Measurements from ENCODE around the gene ZNF414.

Gene ZNF414

DNA sequence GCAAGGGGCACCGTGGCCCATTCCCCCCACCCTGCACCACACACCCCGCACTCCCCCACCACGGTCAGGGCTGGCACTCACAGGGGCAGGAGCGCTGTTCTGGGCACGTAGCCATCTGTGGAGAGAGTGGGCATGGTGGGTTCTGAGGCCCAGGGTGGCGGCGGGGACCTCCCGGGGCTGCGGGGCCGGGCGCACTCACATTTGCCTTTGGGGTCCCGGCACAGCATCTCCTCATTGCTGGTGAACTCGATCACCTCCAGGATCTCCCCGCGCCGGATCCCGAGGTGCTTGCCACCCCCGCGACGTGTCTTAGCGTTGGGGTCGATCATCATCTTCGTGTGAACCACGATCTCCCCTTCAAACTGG, 23.6 kb downstream of the ZNF414 start:
- DNase-seq (ENCODE audit: low spot score), result no peak

DNA sequence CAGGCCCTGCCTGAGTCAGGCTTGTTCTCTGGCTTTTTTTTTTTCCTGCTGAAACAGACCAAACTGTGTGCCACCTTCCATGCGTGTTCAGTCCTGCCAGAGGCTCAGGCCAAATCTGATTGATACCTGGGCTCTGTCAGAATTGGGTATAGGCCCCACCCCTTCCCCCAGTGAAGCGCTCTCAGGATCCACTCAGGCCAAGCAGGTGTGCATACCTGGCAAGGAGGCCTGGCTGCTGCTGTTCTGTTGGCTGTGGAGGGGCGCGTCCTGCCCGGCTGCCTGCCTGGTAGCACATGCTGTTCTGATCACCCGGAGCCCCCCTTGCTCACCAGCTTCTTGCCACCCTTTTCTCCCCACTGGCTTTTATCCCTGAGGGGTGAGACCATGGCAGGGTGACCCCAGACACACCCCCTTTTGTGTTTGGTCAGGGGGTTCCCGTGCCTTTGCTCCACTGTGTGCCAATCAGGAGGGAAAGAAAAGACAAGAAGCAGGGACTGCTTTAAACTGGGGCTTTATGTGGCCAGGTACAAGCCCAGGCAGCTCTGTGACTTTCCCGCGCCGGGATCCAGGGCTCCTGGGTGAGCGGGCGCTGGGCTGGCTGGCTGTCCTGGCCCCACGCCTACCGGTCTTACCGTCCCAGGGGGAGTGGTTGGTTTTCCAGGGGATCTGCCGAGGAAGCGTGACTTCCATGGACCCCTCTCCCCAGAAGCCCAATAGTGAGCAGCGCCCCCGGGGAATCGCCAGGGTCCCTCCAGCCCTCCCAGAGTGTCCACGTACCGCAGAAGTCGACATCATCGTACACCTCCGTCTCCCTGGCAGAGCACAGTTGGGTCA, 24.2 kb downstream of the ZNF414 start:
- DNase-seq (ENCODE audit: low spot score), result no peak

DNA sequence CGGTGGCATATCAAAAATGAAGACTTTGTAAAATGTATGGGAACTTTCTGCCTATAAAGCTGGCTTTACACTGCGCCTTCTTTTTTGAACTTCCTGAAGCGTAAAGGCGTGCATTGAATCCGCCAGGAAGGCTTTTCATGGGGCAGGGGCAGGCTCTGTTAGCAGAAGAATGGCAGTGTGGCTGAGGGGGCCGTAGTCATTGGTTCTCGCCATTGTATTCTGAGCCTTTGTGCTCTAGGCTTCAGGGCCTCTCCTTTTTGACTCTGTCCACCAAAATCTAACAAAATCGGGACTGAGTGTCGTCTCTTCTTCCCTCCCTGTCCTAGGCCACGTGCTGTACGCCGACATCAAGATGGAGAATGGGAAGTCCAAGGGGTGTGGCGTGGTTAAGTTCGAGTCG, 25.6 kb downstream of the ZNF414 start:
- no peak for DNase-seq (ENCODE audit: low spot score)

DNA sequence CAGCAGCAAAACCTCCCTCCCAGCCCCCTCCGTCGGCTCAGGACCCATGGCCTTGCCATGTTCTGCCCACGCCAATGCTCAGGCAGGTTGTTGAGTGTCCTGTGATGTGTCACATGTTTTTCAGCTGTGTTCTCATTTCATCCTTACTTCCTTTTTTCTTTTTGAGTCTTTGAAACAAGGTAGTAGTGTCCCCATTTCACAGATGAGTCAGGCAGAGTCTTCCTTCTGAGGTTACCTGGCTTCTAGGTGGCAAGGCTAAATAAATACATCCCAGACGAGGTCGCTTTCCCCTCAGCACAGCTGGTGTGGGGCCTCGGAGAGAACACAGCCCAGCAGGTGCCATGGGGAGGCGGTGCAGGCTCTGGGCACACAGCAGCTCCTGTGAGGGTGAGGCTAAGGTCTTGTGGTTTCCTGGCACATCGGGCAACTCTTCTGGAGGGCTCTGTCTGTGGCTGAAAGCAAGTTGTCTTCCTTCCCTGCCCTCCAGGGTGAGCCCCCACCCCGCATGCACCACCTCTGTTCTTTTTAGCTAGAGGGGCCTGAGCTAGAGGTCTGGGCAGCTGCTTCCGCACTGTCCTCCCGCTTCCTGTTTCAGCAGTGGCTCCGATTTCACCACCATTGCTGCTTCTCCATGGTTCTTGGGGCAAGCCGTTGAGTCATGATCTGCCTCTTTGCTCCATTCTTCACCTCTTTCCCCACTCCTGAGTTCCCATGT, 26.7 kb downstream of the ZNF414 start:
- DNase-seq (ENCODE audit: low spot score), result no peak

DNA sequence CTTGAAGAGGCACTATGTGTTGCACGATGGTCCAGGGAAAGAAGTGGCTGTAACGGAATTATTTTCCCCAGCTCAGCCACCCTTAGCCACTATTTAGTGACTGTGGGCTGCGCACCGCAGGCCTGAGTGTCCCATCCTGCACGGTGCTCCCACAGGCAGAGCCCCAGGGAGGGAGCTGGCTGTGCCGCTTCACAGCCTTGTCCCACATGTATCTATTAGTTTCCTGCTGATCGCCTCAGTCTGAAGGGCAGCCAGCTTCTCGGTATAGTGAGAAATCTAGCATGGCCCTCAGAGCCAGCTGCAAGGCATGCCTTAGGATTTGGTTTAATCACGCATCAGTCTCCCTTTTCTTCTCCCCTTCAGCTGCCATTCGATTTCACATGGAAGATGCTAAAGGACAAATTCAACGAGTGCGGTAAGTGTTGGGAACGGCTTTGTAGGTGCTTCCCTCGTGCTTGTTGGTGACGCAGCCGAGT, 27.3 kb downstream of the ZNF414 start:
- no peak for DNase-seq (ENCODE audit: low spot score)

DNA sequence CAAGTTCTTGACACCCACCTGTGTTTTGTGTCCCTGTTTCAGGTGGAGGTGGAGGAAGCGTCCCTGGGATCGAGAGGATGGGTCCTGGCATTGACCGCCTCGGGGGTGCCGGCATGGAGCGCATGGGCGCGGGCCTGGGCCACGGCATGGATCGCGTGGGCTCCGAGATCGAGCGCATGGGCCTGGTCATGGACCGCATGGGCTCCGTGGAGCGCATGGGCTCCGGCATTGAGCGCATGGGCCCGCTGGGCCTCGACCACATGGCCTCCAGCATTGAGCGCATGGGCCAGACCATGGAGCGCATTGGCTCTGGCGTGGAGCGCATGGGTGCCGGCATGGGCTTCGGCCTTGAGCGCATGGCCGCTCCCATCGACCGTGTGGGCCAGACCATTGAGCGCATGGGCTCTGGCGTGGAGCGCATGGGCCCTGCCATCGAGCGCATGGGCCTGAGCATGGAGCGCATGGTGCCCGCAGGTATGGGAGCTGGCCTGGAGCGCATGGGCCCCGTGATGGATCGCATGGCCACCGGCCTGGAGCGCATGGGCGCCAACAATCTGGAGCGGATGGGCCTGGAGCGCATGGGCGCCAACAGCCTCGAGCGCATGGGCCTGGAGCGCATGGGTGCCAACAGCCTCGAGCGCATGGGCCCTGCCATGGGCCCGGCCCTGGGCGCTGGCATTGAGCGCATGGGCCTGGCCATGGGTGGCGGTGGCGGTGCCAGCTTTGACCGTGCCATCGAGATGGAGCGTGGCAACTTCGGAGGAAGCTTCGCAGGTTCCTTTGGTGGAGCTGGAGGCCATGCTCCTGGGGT, 28.2 kb downstream of the ZNF414 start:
- DNase-seq (ENCODE audit: low spot score), result no peak

DNA sequence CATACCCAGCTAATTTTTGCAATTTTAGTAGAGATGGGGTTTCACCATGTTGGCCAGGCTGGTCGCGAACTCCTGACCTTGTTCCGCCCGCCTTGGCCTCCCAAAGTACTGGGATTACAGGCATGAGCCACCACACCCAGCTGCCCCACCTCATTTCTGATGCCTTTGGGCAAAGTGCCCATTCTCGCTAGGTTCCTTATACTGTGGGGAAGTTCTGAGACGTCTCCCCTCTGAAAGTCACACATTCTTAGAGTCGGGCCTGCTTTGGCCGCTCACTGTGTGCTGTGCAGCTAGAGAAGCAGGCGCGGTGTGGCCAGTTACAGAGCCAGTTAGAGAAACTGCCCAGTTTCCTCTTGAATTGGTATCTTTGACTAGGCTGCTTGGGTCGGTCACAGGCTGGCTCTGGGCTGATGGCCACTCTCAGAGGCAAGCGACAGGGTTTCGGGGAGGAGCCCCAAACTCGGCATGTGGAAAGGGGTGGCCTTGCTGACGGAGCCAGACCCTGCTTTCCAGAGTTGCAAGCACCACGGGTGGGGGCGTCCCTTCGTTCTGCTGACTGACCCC, 29.6 kb downstream of the ZNF414 start:
- no peak for DNase-seq (ENCODE audit: low spot score)

DNA sequence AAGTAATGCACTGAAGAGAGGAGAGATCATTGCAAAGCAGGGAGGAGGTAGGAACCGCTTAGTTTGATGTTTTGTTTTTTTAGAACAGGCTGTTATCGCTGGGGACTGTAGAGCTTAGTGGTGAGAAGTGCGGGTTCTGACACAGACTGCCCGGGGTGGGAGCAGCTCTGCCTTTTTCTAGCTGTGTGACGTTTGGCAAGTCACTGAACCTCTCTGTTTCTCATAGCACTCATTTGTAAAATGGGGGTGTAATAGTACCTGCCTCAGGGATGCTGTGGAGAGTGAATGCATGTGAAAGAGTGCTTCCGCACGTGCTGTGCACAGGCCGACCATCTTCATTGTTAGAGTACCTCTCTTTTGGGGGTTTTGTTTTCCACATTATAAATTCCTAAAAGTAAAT, 30.8 kb downstream of the ZNF414 start:
- no peak for DNase-seq (ENCODE audit: low spot score)

DNA sequence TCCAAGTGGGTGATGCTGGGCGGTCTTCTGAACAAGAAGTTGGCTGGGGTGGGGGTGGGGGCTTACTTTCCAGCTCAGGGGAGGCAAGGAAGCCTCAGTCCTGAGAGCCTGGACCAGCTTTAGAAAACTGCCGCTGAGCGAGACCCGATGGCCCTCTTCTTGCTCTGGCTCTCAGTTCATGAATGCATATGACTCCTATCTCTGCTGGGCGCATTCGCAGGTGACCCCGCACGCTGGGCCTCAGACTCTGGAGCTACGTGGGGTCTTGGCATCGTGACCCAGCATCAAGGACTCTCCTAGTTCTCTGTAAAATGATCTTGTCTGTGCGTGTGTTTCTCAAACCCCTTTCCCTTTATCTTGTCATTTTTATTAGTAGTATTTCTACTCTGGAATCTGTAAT, 31.3 kb downstream of the ZNF414 start:
- DNase-seq (ENCODE audit: low spot score), result no peak

DNA sequence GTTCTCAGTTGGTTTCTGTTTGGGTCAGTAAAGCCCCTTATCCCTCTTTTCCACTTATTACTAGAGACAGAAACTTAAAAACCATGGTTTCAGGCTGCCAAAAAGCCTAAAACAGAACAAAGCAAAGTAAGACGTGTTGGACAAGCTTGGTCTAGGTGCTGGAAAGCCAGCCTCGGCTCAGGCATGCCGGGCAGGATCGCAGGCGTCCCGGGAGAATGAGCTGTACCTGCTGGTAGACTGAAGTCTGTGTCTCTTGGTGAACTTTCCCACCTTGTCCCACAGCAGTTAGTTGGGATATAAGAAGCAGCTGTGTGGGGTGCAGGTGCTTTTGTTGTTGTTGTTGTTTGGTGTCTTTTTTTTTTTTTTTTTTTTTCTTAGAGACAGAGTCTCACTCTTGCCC, 32.4 kb downstream of the ZNF414 start:
- DNase-seq (ENCODE audit: low spot score), result no peak

DNA sequence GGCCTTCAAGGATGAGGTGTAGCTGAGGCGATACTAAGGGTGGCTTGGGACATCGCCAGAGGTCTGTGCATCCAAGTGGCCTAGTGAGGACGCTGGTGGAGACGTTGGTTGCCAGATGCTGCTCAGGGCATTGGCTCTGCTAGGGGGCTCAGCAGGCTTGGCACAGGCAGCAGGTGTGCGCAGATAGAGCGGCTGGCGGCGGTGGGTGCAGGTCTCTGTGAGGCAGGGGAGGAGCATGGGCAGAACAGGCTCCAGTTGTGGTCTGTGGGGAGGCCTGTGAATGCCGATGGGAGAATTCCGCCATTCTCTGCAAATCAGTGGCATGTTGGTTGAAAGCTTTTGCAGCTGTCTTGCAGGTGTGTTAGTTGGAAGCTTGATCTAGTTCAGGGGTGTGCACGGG, 32.8 kb downstream of the ZNF414 start:
- DNase-seq (ENCODE audit: low spot score), result no peak

DNA sequence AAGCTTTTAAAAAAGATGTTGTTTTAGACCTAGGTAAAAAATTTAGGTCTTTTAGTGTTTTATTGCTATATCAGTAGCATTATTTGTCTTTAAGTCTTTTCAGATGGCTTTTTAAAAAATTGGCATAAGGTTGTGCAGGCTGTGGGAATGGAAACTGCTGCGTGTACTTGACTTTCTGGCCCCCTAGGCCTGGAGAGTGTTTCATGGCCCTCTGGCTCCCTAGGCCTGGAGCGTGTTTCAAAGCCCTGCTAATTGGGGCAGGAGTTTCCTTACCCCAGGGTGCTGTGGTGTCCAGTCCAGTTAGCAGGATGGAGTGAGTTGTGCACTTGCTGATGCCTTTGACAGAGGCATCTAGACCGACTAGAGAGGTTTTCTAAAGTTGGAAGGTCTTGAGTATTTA, 35.4 kb downstream of the ZNF414 start:
- DNase-seq (ENCODE audit: low spot score), result no peak

DNA sequence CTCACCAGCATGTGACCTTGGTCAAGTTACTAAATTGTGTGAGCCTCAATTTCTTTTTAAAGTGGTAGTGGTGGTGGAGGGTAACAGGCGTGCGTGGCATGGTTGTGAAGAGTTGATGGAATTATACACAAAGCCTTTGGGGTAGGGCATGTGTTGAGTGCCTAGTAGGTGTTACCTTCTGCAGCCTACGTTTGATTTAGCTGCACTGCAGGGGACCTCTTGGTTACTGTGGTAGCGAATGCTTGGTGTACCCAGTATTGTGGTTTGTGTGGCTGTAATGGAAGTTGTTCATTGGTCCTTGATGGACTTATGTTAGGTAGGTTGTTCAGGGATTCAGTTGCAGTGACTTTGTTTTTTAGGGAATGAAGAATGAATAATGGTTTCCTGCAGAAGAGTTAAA, 36.1 kb downstream of the ZNF414 start:
- no peak for DNase-seq (ENCODE audit: low spot score)

DNA sequence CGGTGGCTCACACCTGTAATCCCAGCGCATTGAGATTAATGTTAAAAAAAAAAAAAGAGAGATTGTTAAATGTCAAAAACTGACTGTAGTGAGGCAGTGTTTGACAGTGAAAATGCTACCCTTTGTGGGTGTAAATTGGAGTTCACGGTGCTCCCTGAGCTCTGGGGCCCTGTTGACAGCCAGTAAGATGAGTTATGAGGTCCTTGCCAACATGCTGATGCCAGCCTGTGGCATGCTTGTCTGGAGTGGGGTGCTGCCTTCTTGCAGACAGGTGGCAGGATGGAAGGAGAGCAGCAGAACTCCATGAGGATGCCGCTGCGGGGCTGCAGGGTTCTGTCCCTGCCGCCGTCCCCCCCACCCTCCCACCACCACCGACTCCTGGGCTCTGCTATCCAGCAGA, 37.4 kb downstream of the ZNF414 start:
- no peak for DNase-seq (ENCODE audit: low spot score)

DNA sequence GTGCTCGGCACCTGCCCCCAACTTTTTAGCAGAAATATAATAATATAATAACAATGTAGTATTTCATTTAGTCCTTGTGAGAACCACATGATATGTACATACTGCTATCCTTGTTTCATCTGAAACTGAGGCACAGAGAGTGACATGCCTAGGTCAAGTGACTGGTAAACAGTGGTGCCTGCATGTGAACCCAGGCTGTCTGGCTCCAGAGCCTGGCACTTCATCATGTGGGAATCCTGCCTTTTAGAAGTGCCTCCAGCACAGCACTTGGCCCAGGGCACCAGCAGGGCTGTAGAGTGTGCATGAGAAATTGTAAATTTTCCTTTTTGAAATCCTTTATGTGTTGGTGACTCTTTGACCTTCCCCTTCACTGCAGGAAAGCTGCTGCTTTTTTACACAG, 39.0 kb downstream of the ZNF414 start:
- DNase-seq (ENCODE audit: low spot score), result no peak

DNA sequence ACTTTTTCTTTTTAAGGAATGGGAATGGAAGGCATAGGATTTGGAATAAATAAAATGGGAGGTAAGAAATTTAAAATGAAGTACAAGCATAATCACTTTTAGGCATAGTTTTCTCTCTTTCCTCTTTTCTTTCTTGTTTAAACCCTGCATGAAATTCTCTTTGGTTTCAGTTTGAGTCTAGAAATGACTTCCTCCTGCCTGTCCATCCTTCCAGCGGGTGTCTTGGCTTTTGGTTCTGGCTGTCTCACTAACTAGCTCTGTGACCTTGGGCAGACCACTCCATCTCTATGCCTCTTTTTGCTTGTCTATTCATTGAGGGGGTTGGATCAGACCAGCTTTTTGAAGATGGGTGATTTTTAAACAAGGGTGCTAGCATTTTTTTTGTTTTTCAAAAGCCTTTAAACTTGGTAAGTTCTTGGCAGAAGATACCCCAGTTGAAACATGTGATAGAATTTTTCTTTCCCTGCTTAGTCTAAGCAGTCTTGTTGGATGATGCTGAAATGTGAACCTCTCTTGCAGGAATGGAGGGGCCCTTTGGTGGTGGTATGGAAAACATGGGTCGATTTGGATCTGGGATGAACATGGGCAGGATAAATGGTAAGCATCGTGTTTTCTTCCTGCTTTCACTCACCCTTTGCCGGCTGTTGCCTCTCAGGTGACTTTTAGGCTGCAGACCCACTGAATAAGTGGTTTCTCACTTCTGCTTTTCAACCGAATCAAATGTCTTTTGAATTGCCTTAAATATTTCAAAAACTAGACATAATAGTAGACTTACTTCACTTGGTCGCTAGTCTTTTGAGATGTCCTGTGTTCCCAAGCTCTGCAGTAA, 40.1 kb downstream of the ZNF414 start:
- DNase-seq (ENCODE audit: low spot score), result no peak

DNA sequence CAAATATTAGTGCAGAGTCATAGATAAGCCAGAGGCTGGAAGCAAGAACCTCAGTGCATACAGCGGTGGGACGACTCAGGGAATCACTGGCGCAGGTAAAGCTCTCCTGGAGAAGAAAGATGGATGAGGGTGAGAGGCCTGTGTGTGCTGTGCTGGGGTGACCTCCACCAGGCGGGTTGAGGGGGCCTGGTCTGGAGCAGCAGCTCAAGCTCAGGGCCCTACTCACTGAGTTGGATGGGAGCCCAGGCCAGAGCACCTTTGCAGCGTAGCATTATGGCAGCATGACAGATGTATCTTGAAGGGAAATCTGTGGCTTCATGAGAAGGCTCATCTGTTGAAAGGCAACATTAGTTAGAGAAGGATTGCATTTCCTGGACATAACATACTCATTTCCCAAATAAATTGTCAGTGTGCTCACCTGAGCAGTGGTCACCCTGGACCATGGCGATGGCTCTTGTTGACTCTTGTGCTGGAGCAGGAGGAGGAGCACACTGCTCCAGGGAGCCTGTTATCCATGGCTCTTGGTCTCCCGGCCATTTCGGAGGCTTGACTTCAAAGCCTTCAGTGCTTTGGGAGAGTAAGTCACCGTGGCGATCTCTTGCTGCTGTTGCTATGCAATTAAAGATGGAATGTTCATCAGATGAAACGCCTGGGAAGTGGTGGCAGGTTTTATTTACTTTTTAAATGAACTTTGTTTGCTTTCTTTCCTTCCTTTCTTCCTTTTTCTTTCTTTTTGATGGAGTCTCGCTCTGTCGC, 44.2 kb downstream of the ZNF414 start:
- DNase-seq (ENCODE audit: low spot score), result no peak

DNA sequence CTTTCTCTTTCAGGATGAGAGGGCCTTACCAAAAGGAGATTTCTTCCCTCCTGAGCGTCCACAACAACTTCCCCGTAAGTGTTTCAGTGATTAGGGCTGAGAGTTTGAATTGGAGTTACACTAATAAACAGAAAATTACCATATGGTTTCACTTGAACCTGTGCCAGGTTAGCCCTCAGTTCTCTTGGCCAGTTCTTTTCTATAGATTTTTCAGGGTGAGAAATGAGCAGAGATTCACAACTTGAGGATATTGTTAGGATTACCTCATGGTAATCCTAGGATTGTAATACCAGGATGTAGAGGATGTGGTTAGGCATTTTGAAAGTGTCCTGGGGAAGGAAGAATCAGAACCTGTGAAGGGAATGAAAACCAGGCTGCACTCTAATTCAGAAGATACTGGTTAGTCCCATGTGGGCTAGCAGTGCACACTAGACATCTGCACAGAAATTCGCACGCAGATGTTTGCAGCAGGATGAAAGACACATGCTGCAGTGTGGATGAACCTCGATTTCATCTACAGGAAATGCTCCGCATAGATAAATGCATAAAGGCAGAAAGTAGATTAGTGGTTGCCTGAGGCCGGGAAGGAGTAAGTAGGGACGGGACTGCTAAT, 45.1 kb downstream of the ZNF414 start:
- DNase-seq (ENCODE audit: low spot score), result no peak

DNA sequence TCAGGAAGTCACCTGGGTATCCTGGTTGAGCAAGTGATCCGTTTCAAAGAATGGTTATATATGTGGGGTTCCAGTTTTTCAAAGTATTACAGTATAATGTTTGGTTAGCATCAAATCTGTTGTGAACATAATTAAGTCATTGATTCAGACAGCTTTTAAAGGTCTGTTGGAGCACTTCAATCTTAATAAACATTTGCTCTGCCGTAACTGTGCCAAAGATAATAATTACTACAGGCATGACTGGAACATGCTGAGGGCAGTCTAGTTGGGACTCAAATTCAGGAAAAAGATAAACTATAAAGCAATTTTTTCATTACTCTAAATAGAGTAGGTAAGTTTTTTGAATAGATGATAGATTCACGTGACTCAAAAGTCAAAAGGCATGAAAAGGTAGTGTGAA, 45.8 kb downstream of the ZNF414 start:
- DNase-seq (ENCODE audit: low spot score), result no peak

DNA sequence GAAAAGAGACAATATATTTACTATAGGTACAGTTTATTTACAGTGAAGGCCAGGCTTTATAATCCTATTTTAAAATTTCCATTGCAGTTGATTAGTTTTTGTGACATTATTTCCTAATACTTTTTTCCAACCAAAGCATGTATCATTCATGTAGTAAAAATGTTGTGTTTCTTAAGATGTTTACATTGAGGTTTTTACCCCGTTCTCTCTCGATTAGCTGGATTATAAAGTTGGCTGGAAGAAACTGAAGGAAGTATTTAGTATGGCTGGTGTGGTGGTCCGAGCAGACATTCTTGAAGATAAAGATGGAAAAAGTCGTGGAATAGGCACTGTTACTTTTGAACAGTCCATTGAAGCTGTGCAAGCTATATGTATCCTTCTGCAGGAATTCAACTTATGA, 47.9 kb downstream of the ZNF414 start:
- no peak for DNase-seq (ENCODE audit: low spot score)

All from hematopoietic multipotent progenitor cell treated with erythropoietin and hydrocortisone succinate and interleukin-3 and kit ligand, for 15 days (in vitro differentiated cells).